ENCODE measurements around the gene HS2ST1.

Gene HS2ST1

GRCh38 chr1:86965827-86966182, 51.4 kb downstream of the HS2ST1 start:
- H3K27me3 ChIP-seq (ENCODE audit: insufficient read depth, low read length), result no peaks in the 10 kb centered on the region
- no peak overlapping the region for H3K9ac ChIP-seq (ENCODE audit: low read length)
- no peaks in the 10 kb centered on the region for H3K9me2 ChIP-seq (ENCODE audit: low read depth, low read length)
- no peaks in the 10 kb centered on the region for H4K20me1 ChIP-seq (ENCODE audit: insufficient read depth, low read length)
- H3K9me3 ChIP-seq (ENCODE audit: low read length), result 0 out of 2 replicates have a peak, but pooled peaks cover 3% of the 10 kb centered on the region
- H3K4me1 ChIP-seq (ENCODE audit: insufficient read depth, low read length, severe bottlenecking), result no peaks in the 10 kb centered on the region
- H3K4me2 ChIP-seq (ENCODE audit: low read length), result no peak overlapping the region
- peaks cover 57% of the 10 kb centered on the region for H3K79me2 ChIP-seq (ENCODE audit: insufficient read depth, low read length)
- no peaks in the 10 kb centered on the region for H3F3A ChIP-seq (ENCODE audit: insufficient read depth, low read length)
- TF ChIP-seq EZH2 (IDR thresholded peaks at IDR 0.05; ENCODE audit: borderline replicate concordance, low read length) (no peak), CTCF (IDR thresholded peaks at IDR 0.05; ENCODE audit: low read length) (no peak)
- H3K36me3 ChIP-seq (ENCODE audit: insufficient read depth, low read length), result no peaks in the 10 kb centered on the region
- H3K27ac ChIP-seq (ENCODE audit: low read depth, low read length, poor library complexity, severe bottlenecking), result no peak overlapping the region
- H3K4me3 ChIP-seq (ENCODE audit: low read depth, low read length, poor library complexity, severe bottlenecking), result no peak overlapping the region
- H2AFZ ChIP-seq (ENCODE audit: low read length), result no peak overlapping the region

DNA sequence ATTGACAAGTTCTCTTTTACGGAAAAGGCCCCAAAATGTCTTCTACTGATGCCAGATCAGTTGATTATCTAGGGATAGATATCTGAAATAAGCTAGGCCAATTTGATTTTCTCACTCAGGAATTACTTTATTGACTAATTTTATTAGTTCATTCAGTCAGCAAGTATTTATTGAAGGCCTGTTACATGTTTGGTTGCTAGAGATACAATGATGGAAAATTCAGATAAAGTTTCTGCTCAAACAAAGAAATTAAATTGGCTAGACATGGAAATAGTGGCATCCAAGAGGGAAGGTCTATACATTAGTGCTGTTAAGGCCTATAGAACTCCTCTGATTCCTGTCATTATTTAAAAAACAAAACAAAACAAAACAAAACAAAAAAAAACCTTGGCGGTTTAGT, 56.5 kb downstream of the HS2ST1 start:
- H2AFZ ChIP-seq (ENCODE audit: low read length), result no peak overlapping the region
- 0 out of 2 replicates have a peak, but pooled peaks cover 3% of the 10 kb centered on the region for H3K9me3 ChIP-seq (ENCODE audit: low read length)
- no peak overlapping the region for H3K4me3 ChIP-seq (ENCODE audit: low read depth, low read length, poor library complexity, severe bottlenecking)
- peaks cover 92% of the 10 kb centered on the region for H3K79me2 ChIP-seq (ENCODE audit: insufficient read depth, low read length)
- H3K9ac ChIP-seq (ENCODE audit: low read length), result no peak overlapping the region
- no peaks in the 10 kb centered on the region; the same call in 1 of the 2 replicates for H4K20me1 ChIP-seq (ENCODE audit: insufficient read depth, low read length)
- H3F3A ChIP-seq (ENCODE audit: insufficient read depth, low read length), result no peaks in the 10 kb centered on the region
- H3K4me1 ChIP-seq (ENCODE audit: insufficient read depth, low read length, severe bottlenecking), result peaks cover 38% of the 10 kb centered on the region
- H3K36me3 ChIP-seq (ENCODE audit: insufficient read depth, low read length), result no peaks in the 10 kb centered on the region
- TF ChIP-seq CTCF (IDR thresholded peaks at IDR 0.05; ENCODE audit: low read length) (no peak), EZH2 (IDR thresholded peaks at IDR 0.05; ENCODE audit: borderline replicate concordance, low read length) (no peak)
- no peaks in the 10 kb centered on the region for H3K27me3 ChIP-seq (ENCODE audit: insufficient read depth, low read length)
- H3K4me2 ChIP-seq (ENCODE audit: low read length), result no peak overlapping the region
- H3K27ac ChIP-seq (ENCODE audit: low read depth, low read length, poor library complexity, severe bottlenecking), result no peak overlapping the region
- no peaks in the 10 kb centered on the region for H3K9me2 ChIP-seq (ENCODE audit: low read depth, low read length)

GRCh38 chr1:86971778-86972177, 57.3 kb downstream of the HS2ST1 start:
- no peak for TF ChIP-seq CTCF (IDR thresholded peaks at IDR 0.05; ENCODE audit: low read length)
- TF ChIP-seq EZH2 (IDR thresholded peaks at IDR 0.05; ENCODE audit: borderline replicate concordance, low read length), result no peak
- Histone ChIP-seq H3K9me3 (ENCODE audit: low read length) (0 out of 2 replicates have a peak, but pooled peaks cover 3% of the 10 kb centered on the region), H3K27me3 (ENCODE audit: insufficient read depth, low read length) (no peaks in the 10 kb centered on the region), H3K79me2 (ENCODE audit: insufficient read depth, low read length) (peaks cover 93% of the 10 kb centered on the region), H3K4me1 (ENCODE audit: insufficient read depth, low read length, severe bottlenecking) (peaks cover 39% of the 10 kb centered on the region), H3K36me3 (ENCODE audit: insufficient read depth, low read length) (no peaks in the 10 kb centered on the region), H3K9ac (ENCODE audit: low read length) (no peak overlapping the region), H3K27ac (ENCODE audit: low read depth, low read length, poor library complexity, severe bottlenecking) (peak overlapping the region; percentile 47), H3K4me3 (ENCODE audit: low read depth, low read length, poor library complexity, severe bottlenecking) (no peak overlapping the region), H3K4me2 (ENCODE audit: low read length) (0 out of 2 replicates have a peak overlapping the region, but pooled peaks have one; percentile 35), H4K20me1 (ENCODE audit: insufficient read depth, low read length) (no peaks in the 10 kb centered on the region; the same call in 1 of the 2 replicates), H3F3A (ENCODE audit: insufficient read depth, low read length) (no peaks in the 10 kb centered on the region), H2AFZ (ENCODE audit: low read length) (no peak overlapping the region), H3K9me2 (ENCODE audit: low read depth, low read length) (no peaks in the 10 kb centered on the region)

Measured in OCI-LY1 (cell line).